Naive thymus-derived CD4-positive, alpha-beta T cell (primary cell): ENCODE data around the gene PRPF40A. TPM values are rescaled to one million over a fixed set of nuclear protein-coding genes. Genes with fewer than 3 reads are reported as not detected.

Experiments used
- ATAC-seq: fragments of 150-1000 bp; cut with Tn5 transposase; 2 replicates; pipeline ENCODE4 v1.10.0; 2021; ENCODE audit warnings: mild to moderate bottlenecking, moderate library complexity
- CTCF ChIA-PET: fragments of 350-600 bp; sonication (Branson Sonifier 250); formaldehyde crosslinking; loops from one replicate; lab custom pipeline; 2021; ENCODE audit warnings: antibody characterized with exemption; lab: Charles Lee
- POLR2A ChIA-PET: fragments of 350-600 bp; sonication (Branson Sonifier 250); formaldehyde crosslinking; loops from one replicate; lab custom pipeline; 2021; ENCODE audit warnings: antibody characterized with exemption, inconsistent platforms; lab: Charles Lee
- DNase-seq, 9 donors: peaks; one replicate each; pipeline versions ENCODE4 v3.0.0 to v3.0.0-alpha.2; 2020 to 2022; ENCODE audit warnings: mixed read lengths in 1 of 9
- H3K27ac ChIP-seq: one replicate; pipeline ENCODE4 v1.7.0; 2013; ENCODE audit warnings: mild to moderate bottlenecking, low read depth, low read length, moderate library complexity
- H3K27me3 ChIP-seq, 2 donors: one replicate each; pipeline ENCODE4 v1.7.0; 2013; ENCODE audit warnings: low read length in 2 of 2, mild to moderate bottlenecking in 2 of 2, moderate library complexity in 2 of 2; ENCODE audit not compliant: control insufficient read depth in 2 of 2, insufficient read depth in 2 of 2
- H3K36me3 ChIP-seq, 3 experiments: 1 replicate in 2 of 3; 2 replicates in 1 of 3; pipeline ENCODE4 v1.7.0; 2013; ENCODE audit warnings: low read length in 3 of 3, mild to moderate bottlenecking in 3 of 3, moderate library complexity in 1 of 3; ENCODE audit not compliant: insufficient read depth in 3 of 3, control insufficient read depth in 2 of 3
- H3K4me1 ChIP-seq, 2 donors: one replicate each; pipeline ENCODE4 v1.7.0; 2013; ENCODE audit warnings: low read length in 2 of 2, mild to moderate bottlenecking in 2 of 2, moderate library complexity in 1 of 2; ENCODE audit not compliant: control insufficient read depth in 2 of 2, insufficient read depth in 2 of 2
- H3K4me3 ChIP-seq: 2 replicates; pipeline ENCODE4 v1.7.0; 2013; ENCODE audit warnings: mild to moderate bottlenecking, low read length
- H3K9me3 ChIP-seq, 3 experiments: 1 replicate in 2 of 3; 2 replicates in 1 of 3; pipeline ENCODE4 v1.7.0; 2013; ENCODE audit warnings: low read length in 3 of 3; ENCODE audit not compliant: control insufficient read depth in 2 of 3
- H3K27ac Mint-ChIP-seq, 9 donors: one replicate each; pipeline ENCODE4 v1.8.0; 2020 to 2022; ENCODE audit warnings: mixed read lengths in 9 of 9, mild to moderate bottlenecking in 8 of 9, moderate library complexity in 5 of 9, inconsistent platforms in 2 of 9
- H3K27me3 Mint-ChIP-seq, 5 donors: one replicate each; pipeline ENCODE4 v1.8.0; 2021 to 2022; ENCODE audit warnings: mixed read lengths in 5 of 5, mild to moderate bottlenecking in 1 of 5
- H3K36me3 Mint-ChIP-seq, 5 donors: one replicate each; pipeline ENCODE4 v1.8.0; 2020 to 2022; ENCODE audit warnings: mixed read lengths in 5 of 5, mild to moderate bottlenecking in 3 of 5, inconsistent platforms in 1 of 5
- H3K4me1 Mint-ChIP-seq, 7 donors: one replicate each; pipeline ENCODE4 v1.8.0; 2020 to 2022; ENCODE audit warnings: mixed read lengths in 7 of 7, mild to moderate bottlenecking in 3 of 7, inconsistent platforms in 1 of 7
- H3K4me3 Mint-ChIP-seq, 10 donors: one replicate each; pipeline ENCODE4 v1.8.0; 2020 to 2022; ENCODE audit warnings: mild to moderate bottlenecking in 10 of 10, mixed read lengths in 10 of 10, moderate library complexity in 6 of 10, inconsistent platforms in 2 of 10
- H3K9me3 Mint-ChIP-seq, 11 donors: one replicate each; pipeline ENCODE4 v1.8.0; 2020 to 2022; ENCODE audit warnings: mixed read lengths in 11 of 11, mild to moderate bottlenecking in 4 of 11, inconsistent platforms in 1 of 11, moderate library complexity in 1 of 11
- intact Hi-C, 2 donors: fragments of 100-400 bp; cut with micrococcal nuclease; formaldehyde crosslinking; loops; one replicate each; pipeline ENCODE4 v1.15.1; 2023
- polyA plus RNA-seq, 2 donors: library from polyadenylated mRNA; unstranded; fragments of 300-500 nt; fragmentation: Illumina TruSeq; gene quantifications; one replicate each; pipeline ENCODE4 v1.2.3, GENCODE V29; 2021
- total RNA-seq, 6 experiments: library from RNA in 5 of 6; stranded (reverse) in 5 of 6; gene quantifications; 1 replicate in 5 of 6; 2 replicates in 1 of 6; pipeline ENCODE4 v1.2.3 and lab custom pipeline; 2021 to 2026

PRPF40A gene
- total and polyA plus RNA-seq, 7 experiments from 2014 or later, result 104 to 126 (median 116) TPM

GRCh38 chr2:152678808-152679207 is 38.5 kb downstream of the PRPF40A start:
- no peak overlapping the region for H3K4me3 ChIP-seq
- ATAC-seq (no peak), DNase-seq (no peak)
- no peaks in the 10 kb centered on the region for H3K27me3 Mint-ChIP-seq
- intact Hi-C loops, result no loop called here
- peaks cover 0 to 20% (median 12%) of the 10 kb centered on the region in 7 donors for H3K4me1 Mint-ChIP-seq
- H3K9me3 Mint-ChIP-seq, result no peaks in the 10 kb centered on the region
- peaks cover under 1 to 28% (median 18%) of the 10 kb centered on the region in 5 donors for H3K36me3 Mint-ChIP-seq
- ChIA-PET CTCF (no interaction called here), POLR2A (no interaction called here)
- H3K9me3 ChIP-seq, result no peaks in the 10 kb centered on the region
- peaks cover 0 to 57% (median 16%) of the 10 kb centered on the region in 3 experiments for H3K36me3 ChIP-seq
- no peaks in the 10 kb centered on the region for H3K27me3 ChIP-seq
- H3K27ac Mint-ChIP-seq, result no peak overlapping the region
- H3K4me3 Mint-ChIP-seq, result no peak overlapping the region
- no peak overlapping the region for H3K27ac ChIP-seq
- peaks cover 0 to 6% of the 10 kb centered on the region in 2 donors for H3K4me1 ChIP-seq

- no peaks in the 10 kb centered on the region for H3K27me3 Mint-ChIP-seq
- ChIA-PET CTCF (no interaction called here), POLR2A (no interaction called here)
- Histone ChIP-seq H3K36me3 (peaks cover 7 to 68% (median 20%) of the 10 kb centered on the region in 3 experiments), H3K27me3 (no peaks in the 10 kb centered on the region), H3K4me1 (no peaks in the 10 kb centered on the region), H3K9me3 (no peaks in the 10 kb centered on the region), H3K27ac (no peak overlapping the region), H3K4me3 (no peak overlapping the region)
- DNase-seq (no peak), ATAC-seq (no peak)
- H3K4me3 Mint-ChIP-seq, result no peak overlapping the region
- H3K36me3 Mint-ChIP-seq, result peaks cover 3 to 38% (median 23%) of the 10 kb centered on the region in 5 donors
- intact Hi-C loops, result loop anchor here in 1 of 2 donors (2.0 kb wide), 1 partner anchor 14 kb away; no protein-coding TSS in a partner anchor
- H3K9me3 Mint-ChIP-seq, result no peaks in the 10 kb centered on the region
- no peak overlapping the region for H3K27ac Mint-ChIP-seq
- H3K4me1 Mint-ChIP-seq, result peaks cover 0 to 5% (median under 1%) of the 10 kb centered on the region in 7 donors
These were observed 40.8 kb downstream of the PRPF40A start for GRCh38 chr2:152676461-152676860.

DNA sequence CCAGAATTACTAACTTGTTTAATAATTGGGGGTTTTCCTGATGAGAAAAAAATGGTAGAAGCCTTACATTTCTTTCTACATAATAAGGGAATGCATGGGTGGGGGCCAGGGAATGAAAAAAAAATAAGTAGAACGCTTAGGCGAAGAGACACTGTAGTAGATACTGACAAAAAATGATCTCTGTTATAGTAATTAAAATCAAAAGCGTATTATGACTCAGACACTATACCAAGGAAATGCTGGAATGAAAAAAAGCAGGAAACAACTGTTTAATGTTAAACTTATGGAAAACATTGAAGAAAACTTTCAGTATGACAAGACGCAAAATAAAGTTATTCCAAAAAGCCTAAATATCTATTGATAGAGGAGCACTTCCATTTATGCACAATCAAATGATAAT is 42.9 kb downstream of the PRPF40A start:
- H3K27me3 Mint-ChIP-seq, result no peaks in the 10 kb centered on the region
- H3K4me3 Mint-ChIP-seq, result no peak overlapping the region
- H3K36me3 Mint-ChIP-seq, result peaks cover 0 to 40% (median 14%) of the 10 kb centered on the region in 5 donors
- intact Hi-C loops, result no loop called here
- ChIA-PET POLR2A (no interaction called here), CTCF (no interaction called here)
- no peaks in the 10 kb centered on the region for H3K4me1 ChIP-seq
- H3K27ac ChIP-seq, result no peak overlapping the region
- ATAC-seq (no peak), DNase-seq (no peak)
- H3K4me1 Mint-ChIP-seq, result peaks cover 0 to 4% (median 0%) of the 10 kb centered on the region in 7 donors
- no peaks in the 10 kb centered on the region for H3K9me3 ChIP-seq
- H3K27ac Mint-ChIP-seq, result peak overlapping the region in 2 of 9 donors; percentile 0 to 28
- no peaks in the 10 kb centered on the region for H3K27me3 ChIP-seq
- H3K36me3 ChIP-seq, result peaks cover 11 to 68% (median 17%) of the 10 kb centered on the region in 3 experiments
- no peak overlapping the region for H3K4me3 ChIP-seq
- no peaks in the 10 kb centered on the region for H3K9me3 Mint-ChIP-seq

DNA sequence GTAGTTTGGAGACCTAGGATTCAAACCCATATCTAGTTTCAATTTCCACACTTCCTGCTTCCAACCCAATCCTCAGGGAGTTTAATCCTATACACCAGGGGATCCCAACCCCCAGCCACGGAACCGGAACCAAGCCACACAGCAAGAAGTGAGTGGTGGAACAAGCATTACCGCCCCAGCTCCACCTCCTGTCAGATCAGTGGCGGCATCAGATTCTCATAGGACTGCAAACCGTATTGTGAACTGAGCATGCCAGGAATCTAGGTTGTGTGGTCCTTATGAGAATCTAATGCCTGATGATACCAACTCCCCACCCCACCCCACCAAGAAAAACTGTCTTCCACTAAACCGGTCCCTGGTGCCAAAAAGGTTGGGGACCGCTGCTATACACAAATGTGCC is 52.5 kb downstream of the PRPF40A start:
- H3K36me3 ChIP-seq, result peaks cover 8 to 90% (median 36%) of the 10 kb centered on the region in 3 experiments
- intact Hi-C loops, result loop anchor here in 1 of 2 donors (10.0 kb wide), 1 partner anchor 1200 kb away; no protein-coding TSS in a partner anchor
- no peak overlapping the region for H3K27ac ChIP-seq
- H3K36me3 Mint-ChIP-seq, result peaks cover 10 to 60% (median 30%) of the 10 kb centered on the region in 5 donors
- H3K9me3 Mint-ChIP-seq, result no peaks in the 10 kb centered on the region
- no peaks in the 10 kb centered on the region for H3K27me3 ChIP-seq
- H3K27me3 Mint-ChIP-seq, result no peaks in the 10 kb centered on the region
- CTCF ChIA-PET, result no interaction called here
- no peak for DNase-seq
- POLR2A ChIA-PET, result no interaction called here
- no peak overlapping the region for H3K4me3 ChIP-seq
- H3K27ac Mint-ChIP-seq, result peak overlapping the region in 1 of 9 donors; percentile 53
- no peaks in the 10 kb centered on the region for H3K4me1 Mint-ChIP-seq
- ATAC-seq, result no peak
- H3K4me1 ChIP-seq, result no peaks in the 10 kb centered on the region
- no peaks in the 10 kb centered on the region for H3K9me3 ChIP-seq
- no peak overlapping the region for H3K4me3 Mint-ChIP-seq

DNA sequence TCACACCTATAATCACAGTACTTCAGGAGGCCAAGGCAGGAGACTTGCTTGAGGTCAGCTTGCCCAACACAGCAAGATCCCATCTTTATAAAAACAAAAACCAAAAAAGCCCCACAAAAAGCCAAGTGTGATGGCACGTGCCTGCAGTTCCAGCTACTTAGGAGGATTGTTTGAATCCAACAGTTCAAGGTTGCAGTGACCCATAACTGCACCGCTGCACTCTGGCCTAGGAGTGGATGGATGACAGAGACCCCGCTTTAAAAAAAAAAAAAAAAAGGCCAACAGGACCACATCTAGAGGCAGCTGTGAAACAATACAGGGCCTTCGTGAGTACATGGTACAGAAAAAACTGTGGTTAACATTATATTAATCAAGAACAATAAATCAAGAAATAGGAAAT is 56.2 kb downstream of the PRPF40A start:
- no peak overlapping the region for H3K4me3 ChIP-seq
- H3K27me3 ChIP-seq, result no peaks in the 10 kb centered on the region
- Mint-ChIP-seq H3K4me1 (peaks cover 0 to 4% (median 0%) of the 10 kb centered on the region in 7 donors), H3K27me3 (no peaks in the 10 kb centered on the region), H3K36me3 (peaks cover 8 to 62% (median 31%) of the 10 kb centered on the region in 5 donors), H3K9me3 (no peaks in the 10 kb centered on the region), H3K4me3 (no peak overlapping the region), H3K27ac (no peak overlapping the region)
- no peaks in the 10 kb centered on the region for H3K4me1 ChIP-seq
- intact Hi-C loops, result loop anchor here in 1 of 2 donors (10.0 kb wide), 1 partner anchor 1196 kb away; no protein-coding TSS in a partner anchor
- peaks cover 16 to 93% (median 63%) of the 10 kb centered on the region in 3 experiments for H3K36me3 ChIP-seq
- ATAC-seq, result no peak
- POLR2A ChIA-PET, result no interaction called here
- CTCF ChIA-PET, result interaction anchor here (1.0 kb wide), 1 partner anchor 25 kb away, joined by 7 read pairs; no protein-coding TSS in a partner anchor
- DNase-seq, result no peak
- no peaks in the 10 kb centered on the region for H3K9me3 ChIP-seq
- H3K27ac ChIP-seq, result no peak overlapping the region

DNA sequence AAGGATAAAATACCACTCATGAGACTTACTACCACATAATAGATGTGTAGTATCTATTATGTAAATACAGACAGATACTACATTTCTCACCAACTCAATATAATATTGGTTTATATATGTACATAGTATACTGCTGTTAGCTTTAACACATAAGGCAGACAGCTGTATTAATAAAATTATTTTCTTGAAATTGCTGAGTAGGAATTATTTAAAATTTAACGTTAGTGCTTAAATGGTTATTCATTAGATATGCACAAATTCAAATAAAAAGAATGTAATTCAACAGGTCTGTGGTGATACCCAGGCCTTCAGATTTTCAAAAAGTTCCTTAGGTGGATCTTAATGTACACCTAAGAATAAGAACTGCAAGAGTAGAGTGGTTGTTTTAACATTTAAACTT is 59.0 kb downstream of the PRPF40A start:
- no peak for DNase-seq
- ChIA-PET CTCF (no interaction called here), POLR2A (no interaction called here)
- H3K9me3 ChIP-seq, result no peaks in the 10 kb centered on the region
- no peak for ATAC-seq
- Mint-ChIP-seq H3K4me3 (no peak overlapping the region), H3K9me3 (no peaks in the 10 kb centered on the region), H3K27ac (no peak overlapping the region), H3K36me3 (peaks cover 4 to 52% (median 20%) of the 10 kb centered on the region in 5 donors), H3K4me1 (peaks cover 0 to 4% (median 0%) of the 10 kb centered on the region in 7 donors), H3K27me3 (no peaks in the 10 kb centered on the region)
- H3K36me3 ChIP-seq, result peaks cover 17 to 82% (median 57%) of the 10 kb centered on the region in 3 experiments
- no peaks in the 10 kb centered on the region for H3K4me1 ChIP-seq
- intact Hi-C loops, result loop anchor here (5.0 to 10.0 kb wide), 3 partner anchors 34 to 481 kb away; partner anchors contain the start of genes ARL6IP6 (in 1 of the 2), PRPF40A (in 1 of the 2) and STAM2 (in 1 of the 2)
- no peaks in the 10 kb centered on the region for H3K27me3 ChIP-seq
- H3K4me3 ChIP-seq, result no peak overlapping the region
- H3K27ac ChIP-seq, result no peak overlapping the region
